Hematopoietic multipotent progenitor cell treated with erythropoietin and hydrocortisone succinate and interleukin-3 and kit ligand, for 15 days (in vitro differentiated cells): ENCODE results near the gene NUDT14.

Experiments
- DNase-seq: peaks from one replicate; pipeline ENCODE4 v3.0.0-alpha.2; 2015; ENCODE audit warnings: low spot score

NUDT14 gene

DNA sequence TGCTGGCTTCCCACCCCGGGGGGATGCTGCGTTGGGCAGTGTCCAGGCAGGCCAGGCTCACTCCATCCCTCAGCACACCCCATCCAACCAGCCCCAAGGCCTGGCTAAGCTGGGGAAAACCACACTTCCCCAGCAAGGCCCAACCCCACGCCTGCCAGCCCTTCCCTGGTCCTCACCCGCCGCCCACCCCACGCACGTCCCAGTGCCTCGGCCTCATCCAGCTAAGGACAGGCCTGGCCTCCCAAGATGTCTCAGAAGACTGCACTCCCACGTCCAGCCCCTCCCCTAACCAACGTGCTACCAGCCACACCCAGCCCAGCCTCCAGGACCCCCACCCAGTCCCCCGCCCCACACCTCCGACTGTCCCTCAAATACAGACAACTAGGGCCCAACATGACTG, 22.3 kb downstream of the NUDT14 start:
- DNase-seq, result no peak

DNA sequence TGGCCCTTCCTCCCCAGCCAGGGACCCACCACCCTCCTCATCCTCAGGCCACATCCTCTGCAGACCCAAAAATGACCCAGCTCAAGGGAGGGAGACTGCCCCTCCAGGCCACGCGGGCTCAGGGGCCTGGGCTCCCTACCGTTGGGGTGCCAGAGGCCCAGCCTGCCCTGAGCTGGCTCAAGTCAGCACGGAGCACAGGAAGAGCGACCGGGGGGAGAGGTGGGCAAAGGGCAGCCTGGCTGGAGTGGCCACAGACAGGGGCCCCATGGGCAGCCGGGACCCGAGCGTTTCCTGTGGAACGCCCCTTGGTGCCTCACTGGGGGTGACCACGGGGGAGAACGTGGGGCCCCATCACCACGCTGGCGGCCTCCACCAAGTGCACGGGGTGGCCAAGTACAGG, 23.2 kb downstream of the NUDT14 start:
- no peak for DNase-seq

DNA sequence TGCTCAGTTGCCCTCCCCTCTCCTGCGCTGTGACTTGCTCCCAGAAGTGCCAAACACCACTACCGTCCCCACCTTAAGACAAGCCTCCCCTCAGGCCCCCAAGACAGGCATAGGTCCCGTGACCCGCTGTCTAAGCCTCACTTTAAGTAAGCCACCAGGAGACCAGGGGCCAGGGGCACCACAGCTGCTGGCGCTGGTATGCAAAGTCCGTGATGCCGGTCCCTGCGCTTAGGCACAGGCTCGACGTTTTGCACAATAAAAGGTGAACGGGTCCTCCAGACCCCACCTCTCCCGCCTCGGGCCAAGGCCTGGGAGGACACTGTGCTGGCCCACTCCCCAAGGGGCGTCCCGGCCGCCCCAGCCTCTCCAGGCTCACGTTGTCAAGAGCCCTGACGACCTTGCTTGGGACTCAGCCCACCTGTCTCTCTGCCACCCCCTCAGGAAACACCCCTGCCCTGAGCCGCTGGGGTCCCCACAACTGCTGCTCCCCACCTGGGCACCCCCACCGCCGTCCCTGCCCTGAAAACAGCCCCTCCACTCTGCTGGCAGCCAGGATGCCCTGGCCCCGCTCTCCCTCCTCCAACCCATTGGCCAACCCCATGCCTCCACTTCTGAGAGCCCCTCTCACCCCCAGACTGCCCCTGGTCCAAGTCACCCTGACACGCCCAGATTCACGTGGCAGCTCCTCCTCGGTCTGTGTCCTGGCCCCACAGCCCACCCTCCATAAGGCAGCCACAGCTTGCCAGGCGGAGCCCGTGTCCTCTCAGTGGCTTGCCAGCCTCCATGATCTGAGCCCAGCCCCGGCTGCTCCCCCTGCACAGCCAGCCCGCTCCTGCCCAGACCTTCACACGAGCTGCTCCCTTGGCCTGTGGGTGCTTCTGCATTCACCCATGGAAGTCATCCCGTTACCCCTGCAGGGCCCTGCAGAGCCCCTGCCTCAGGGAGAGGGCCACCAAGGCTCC, 24.4 kb downstream of the NUDT14 start:
- no peak for DNase-seq

DNA sequence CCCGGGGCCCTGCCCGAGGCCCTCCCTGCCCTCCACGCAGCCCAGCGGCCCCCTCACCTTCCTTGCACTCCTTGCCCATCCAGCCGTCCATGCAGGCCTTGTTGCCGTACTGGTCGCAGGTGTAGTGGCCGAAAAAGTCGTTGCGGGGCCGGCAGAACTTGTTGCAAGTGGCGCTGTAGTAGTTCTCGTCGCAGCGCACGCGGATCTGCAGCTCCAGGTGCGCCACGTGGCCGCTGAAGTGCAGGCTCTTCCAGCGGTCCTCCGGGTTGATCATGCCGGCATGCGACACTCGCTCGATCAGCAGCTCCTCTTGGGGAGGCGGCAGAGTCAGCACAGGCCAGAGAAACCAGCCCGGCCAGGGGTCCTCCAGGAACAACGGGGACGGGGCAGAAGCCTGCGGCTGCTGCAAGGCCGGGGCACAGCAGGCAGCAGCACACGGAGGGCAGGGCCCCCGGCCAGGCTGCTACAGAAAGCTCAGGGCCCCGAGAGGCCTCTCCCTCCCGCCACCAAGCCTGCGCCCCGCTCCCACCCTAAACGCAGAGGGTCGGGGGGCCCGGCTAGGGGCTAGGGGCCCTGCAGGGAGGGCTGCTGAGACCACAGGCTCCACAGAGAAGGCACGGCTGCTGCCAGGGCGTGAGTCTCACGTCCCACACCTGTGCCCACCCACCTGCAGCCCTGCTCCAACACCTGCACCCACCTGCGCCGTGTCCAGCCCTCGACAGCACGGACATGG, 25.3 kb downstream of the NUDT14 start:
- no peak for DNase-seq

DNA sequence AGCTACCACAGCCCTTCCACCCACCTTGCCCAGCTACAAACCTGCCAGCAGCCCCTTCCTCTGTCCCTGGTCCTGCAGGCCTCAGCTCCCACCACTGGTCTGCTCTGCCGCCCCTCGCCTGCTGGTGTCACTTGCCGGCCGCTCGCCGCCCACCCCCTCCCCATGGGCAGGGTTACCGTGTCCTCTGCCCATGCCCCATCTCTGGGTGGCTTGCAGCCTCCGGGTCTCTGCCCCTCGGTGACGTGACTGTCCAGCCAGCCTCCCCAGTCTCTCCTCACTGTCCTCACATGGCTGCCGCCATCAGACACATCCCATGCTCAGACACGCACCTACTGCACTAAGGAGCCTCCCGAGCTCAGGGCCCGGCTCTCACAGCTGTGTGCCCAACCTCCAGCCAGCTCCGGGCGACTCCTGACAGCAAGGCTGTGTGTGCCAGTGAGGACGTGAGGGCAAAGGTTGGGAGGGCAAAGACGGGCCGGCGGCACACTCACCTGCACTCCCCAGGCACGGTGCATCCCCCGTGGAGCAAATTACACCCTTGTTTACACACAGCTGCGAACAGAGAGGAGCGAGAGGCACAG, 26.0 kb downstream of the NUDT14 start:
- no peak for DNase-seq

DNA sequence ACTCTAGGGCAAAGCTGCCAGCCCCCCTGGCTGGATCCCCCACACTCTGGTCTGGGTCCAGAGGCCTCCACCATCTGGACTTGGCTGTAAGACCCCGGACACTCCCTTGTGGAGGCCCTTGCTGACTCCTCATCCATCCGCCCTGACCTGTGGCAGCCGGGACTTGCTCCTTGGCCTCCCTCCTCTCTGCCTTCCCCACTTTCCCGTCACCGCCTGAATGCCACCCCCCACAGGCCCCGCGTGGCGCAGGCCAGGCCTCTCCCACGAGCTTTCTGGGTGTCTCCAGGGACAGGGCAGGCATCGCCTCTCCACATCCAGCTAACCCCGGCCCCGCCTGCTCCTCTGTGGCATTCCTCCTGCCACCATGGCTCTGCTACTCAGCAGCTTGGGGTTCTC, 26.6 kb downstream of the NUDT14 start:
- no peak for DNase-seq

DNA sequence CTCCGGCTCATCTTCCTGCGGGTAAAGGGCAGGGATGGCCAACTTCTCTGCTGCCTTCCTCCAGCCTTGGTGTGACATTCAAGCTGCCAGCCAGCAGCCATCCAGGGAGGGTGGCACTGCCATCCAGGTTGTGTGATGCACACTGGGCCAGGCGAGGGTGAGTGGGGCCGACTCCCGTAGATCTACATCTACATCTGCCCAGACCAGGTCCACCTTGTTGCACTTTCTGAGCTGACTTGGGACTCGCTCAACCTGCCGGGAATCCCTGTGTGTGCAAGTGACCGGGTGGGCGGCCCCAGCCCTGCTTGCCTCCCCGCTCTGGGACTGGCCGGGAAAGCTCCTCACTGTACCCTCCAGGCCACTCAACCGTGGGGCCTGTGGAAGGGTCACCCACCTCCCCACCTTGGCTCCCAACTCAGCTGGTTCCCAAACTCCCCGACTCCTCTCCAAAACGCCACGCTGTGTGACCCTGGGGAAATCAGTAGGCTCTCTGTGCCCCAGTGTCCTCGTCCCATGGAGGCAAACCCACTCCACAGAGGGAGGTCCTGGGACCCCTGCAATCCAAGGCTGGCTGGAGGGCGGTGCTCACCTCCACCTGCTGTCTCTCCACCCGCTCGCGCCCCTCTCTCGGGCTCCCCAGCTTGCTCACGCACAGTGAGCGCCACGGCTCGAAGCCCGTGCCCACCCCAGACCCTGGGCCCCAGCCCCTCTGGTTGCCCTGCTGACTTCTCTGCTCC, 27.2 kb downstream of the NUDT14 start:
- DNase-seq, result no peak

DNA sequence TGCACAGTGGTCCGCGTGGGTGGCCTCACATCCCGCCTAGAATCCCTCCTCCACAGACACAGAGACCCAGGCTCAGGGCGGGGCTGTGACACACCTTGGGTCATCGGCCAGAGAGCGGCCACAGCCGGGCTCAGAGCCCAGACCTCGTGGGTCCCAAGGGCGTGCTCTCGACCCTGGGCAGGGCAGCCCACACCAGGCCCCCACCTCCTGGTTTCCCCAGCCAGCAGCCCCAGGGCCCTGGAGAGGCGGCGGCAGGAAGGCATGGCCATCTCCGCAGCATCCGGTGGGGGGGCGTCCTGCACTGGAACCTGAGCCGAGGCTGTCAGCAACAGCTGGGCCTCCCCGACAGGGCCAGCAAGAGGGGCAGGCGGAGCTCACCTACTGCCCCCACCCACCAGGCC, 27.8 kb downstream of the NUDT14 start:
- no peak for DNase-seq

DNA sequence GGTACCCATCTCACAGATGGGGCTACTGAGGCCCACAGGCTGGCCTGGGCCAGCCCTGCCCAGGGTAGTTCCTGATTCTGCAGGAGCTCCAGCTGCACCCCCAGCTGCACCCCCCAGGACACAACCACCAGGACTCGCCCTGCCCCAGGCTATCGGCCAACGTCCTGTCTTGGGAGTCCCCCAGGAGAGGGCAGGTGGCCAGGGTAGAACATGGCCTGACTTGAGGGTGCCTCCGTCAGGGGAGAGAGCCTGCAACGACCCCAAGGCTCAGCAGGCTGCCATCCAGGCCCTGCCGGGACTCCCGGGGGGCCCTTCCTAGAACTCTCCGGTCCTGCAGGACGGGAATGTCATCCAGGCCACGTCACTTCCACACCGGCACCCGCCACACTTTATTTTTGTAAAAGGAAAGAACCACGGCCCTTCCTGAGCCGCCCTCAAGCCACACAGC, 28.3 kb downstream of the NUDT14 start:
- DNase-seq, result no peak

DNA sequence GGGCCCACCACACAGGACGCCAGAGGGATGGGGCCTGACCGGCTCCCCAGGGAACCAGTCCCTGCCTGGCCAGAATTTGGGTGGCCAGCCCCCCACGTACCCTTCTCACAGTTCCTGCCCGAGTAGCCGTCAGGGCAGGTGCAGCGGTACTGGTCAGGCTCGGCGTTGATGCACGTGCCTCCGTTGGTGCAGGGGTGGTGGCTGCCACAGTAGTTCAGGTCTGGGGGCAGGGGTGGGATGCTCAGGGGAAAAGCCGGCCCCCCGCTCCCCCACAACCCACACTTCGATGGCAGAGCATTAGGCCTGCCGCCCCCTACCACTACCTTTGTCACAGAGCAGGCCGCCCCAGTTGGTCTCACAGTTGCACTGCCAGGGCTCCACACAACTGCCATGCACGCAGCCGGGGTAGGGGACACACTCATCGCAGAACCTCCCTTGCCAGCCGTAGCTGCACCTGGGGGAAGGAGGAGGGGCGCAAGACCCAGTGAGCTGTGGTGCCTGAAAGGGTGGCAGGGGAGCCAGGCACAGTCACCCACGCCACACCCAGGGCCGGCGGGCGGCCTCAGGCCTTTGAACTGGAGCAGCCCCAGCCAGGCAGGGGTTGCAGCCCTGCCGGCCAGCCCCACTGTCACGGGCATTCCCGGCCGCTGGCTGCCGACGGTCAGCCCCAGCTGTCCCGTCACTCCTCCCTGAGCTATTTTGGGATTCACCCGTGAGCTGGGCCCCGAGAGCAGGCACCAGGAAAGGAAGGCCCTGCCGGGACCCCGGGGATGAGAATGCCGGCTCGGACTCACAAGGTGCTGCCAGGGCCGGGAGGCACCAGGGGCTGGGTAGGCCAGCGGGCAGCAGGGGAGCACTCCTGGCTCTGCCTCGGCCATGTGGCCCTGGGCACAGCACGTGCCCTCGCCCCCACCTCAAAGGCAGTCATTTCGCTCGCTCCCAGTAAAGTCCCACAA, 29.0 kb downstream of the NUDT14 start:
- no peak for DNase-seq

DNA sequence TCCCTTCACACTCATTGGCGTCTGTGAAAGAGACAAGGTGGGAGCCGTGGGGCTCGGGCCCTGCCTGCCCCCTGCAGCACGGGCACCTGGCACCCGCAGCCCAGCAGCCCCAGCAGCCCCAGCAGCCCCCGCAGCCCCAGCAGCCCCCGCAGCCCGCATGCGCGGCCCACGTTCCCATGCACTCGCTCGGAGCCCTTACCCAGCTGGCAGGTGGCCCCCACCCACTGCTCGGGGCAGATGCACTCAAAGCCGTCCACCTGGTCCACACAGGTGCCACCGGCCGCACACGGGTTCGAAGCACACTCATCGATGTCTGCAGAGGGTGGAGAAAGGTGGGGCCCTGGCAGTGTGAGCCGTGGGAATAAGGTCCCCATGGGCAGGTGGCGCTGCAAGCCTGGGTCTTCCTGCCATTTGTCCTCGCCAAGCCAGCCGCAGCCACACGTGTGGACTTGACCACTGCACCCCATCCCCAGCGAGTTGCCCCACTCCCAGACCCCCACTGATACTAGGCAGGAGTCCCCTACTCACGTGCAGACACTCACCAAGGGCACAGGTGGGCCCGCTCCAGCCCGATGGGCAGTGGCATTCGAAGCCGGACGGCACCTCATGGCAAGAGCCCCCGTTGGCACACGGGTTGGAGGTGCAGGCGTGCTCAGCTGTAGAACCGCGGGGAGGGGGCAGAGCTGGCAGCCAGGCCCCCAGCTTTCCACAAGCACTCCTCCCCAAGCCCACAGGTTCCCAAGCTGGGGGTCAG, 29.9 kb downstream of the NUDT14 start:
- DNase-seq, result no peak

DNA sequence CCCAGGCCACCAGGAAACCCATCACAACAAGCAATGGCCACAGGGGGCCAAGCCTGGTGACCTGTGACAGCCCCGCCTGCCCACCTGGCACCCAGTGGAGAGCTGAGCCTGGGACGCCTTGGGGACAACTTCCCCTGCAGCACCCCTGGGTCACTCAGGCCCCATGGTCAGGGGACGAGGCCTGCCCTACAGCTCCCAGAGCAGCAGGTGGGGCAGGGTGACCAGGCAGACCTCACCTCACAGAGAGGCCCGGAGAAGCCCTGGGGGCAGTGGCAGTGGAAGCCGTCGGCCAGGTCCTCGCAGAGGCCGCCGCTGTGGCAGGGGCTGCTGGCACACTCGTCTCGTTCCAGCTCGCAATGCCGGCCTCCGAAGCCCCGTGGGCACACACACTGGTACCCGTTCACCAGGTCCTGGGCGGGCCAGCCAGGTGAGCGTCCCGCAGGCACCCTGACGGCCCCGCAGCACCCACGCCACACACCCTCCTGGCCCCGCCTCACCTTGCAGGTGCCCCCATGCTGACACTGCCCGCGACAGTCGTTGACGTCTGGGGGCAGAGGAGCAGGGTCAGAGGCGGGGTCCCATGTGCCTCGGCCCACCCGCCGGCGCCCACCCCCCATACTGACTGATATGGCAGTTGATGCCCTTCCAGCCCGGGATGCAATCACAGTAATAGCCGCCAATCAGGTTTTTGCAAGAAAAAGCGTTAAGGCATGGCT, 30.6 kb downstream of the NUDT14 start:
- no peak for DNase-seq

DNA sequence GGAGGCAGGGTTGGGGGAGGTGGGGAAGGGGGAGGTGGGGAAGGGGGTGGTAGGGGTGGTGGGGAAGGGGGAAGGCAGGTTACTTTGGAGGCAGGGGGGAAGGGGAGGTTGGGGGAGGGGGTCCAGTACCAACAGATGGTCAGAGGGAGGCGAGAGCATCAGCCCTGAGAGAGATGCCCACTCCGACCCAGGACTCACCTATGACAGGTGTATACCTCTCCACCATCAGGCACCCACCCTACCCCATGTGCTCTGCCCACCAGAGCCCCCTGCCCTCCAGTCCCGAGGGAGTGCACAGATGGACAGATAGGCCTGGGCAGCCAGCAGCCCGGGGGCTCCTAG, 31.1 kb downstream of the NUDT14 start:
- DNase-seq, result no peak

DNA sequence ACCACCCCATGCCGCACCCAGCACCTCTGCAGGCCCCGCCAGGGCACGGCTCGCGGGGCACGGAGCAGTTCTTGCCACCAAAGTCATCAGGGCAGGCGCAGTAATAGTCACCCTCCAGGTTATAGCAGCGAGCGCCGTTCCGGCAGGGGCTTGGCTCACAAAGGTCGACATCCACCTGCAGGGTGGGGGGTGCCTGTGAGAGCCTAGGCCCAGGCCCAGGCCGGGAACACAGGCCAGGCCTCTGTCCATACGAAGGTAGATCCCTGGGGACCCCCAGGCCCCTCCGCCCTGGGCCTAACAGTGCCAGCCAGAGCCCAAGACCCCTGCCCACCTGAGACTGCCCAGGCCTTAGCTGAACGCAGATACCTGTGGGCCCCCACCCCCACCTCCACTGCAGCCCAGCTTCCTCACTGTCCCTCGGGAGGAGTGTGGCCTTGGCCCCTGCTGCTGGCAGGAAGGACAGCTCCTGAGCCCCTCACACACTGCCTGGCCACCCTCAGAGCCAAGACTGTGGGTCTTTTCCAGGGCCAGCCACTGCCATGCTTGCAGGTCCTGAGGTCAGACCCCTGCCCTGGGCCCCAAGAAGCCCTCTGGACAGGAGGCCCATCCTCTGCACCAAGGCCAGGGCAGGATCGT, 31.8 kb downstream of the NUDT14 start:
- no peak for DNase-seq

DNA sequence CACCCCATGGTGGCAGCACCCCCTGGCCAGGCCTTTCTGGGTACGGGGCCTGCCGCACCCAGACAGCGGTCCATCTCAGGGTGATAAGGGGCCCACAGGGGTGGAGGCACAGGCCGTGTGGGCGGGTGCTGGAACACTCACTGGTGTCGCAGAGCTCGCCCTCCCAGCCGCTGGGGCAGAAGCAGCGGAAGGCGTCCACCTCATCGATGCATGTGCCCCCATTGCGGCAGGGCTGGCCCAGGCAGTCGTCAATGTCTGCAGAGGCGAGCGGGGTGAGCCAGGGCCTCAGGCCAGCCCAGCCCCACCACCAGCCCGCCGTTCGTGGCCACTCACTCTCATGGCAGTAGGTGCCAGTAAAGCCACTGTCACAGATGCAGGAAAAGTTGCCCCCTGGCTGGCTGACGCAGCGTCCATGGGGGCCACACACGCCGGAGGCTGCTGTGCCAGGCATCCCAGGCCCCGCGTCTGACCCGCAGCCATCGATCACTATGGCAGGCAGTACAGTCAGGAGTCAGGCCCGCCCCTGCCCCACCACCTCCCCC, 32.4 kb downstream of the NUDT14 start:
- no peak for DNase-seq

DNA sequence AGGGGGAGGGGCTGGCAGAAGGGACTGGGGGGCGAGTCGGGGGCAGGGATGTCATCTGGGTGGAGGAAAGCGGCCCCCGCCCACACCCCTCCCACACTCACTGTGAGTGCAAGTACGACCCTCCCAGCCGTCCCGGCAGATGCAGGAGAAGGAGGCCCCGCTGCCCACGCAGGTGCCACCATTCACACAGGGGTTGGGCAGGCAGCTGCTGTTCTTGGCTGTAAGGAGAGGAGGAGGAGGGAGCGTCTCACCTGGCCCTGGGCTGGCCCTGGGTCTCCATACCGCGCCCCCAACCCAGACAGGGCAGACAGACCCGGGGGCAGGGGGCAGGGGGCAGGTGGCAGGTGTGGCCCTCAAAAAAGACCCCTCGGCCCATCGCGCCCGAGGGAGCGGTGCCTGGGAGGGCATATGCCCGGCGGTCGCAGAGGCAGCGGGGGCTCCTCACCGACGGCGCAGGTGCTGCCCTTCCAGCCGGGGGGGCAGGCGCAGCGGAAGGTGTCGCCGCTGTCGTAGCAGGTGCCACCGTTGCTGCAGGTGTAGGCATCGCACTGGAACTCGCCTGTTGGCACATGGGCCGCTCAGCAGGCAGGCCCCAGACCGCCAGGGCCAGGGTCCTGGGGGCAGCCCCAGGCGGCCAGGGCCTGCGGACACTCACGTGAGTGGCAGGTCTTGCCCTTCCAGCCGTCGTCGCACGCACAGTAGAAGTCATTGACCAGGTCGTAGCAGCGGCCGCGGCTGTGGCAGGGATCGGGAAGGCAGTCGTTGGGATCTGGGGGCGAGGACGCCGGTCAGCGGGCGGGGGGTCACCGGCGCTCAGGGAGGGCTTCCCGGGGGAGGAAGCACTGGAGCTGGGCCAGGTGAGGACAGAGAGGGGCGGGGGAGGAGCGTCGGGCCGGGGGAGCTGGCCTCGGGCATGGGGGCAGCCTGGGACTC, 33.2 kb downstream of the NUDT14 start:
- DNase-seq, result no peak

DNA sequence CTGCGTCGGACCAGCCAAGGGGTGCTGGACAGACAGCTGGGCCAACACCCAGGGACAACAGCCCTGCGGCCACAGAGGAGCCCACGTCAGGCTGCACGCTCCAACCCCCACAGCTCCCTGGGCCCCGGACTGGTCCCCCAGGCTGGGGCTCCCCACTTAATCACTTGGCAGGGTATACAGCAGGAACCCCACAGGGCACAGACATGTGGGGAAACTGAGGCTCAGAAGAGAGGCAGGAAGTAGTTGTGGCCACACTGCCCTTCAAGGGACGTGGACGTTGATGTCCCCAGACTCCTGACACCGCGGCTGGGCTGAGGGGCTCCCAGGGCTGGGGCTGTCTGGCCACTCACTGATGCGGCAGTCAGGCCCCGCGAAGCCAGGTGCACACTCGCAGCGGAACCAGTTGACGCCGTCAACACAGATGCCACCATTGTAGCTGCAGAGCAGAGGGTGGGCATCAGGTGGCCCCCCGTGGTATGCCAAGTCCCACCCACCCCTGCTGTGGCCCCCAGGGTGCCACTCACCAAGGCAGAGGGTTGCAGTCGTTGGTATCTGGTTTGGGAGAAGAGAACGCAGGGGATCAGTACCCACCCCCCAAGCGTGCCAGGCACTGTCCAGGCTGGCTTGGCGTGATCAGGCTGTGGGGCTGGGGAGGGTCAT, 34.0 kb downstream of the NUDT14 start:
- no peak for DNase-seq
